ENCODE results near the gene POC1A. TPM values are rescaled to one million over a fixed set of nuclear protein-coding genes. Genes with fewer than 3 reads are reported as not detected.
A peak's percentile ranks its signal among the peaks of the same experiment; 100 is the strongest.

The POC1A gene
- total RNA-seq, 4 donors from 2014 or later = 0.84 to 3.1 (median 2.4) TPM

GRCh38 chr3:52195823-52196331 is 41.7 kb upstream of the POC1A start:
- H3K27me3 ChIP-seq = no peaks in the 10 kb centered on the region
- no peaks in the 10 kb centered on the region for H3K9me3 ChIP-seq
- TF ChIP-seq POLR2A (IDR thresholded peaks at IDR 0.05) (no peak), EP300 (IDR thresholded peaks at IDR 0.05) (peak in 1 of 2 donors; percentile 62), CTCF (IDR thresholded peaks at IDR 0.05) (no peak)
- H3K36me3 ChIP-seq = no peaks in the 10 kb centered on the region
- H3K4me1 ChIP-seq = peaks cover 0 to 71% (median 34%) of the 10 kb centered on the region in 4 donors
- DNase-seq (ENCODE audit: low spot score in 2 of 2) = peak in 1 of 2 donors; percentile 60
- H3K27ac ChIP-seq = peak overlapping the region in 3 of 4 donors; percentile 81 to 90 (median 86)
- 50 to 56% methylated on average over 10 of the region's 10 CpGs for WGBS, 2 donors
- no peak overlapping the region for H3K4me3 ChIP-seq

GRCh38 chr3:52195291-52195597 is 41.0 kb upstream of the POC1A start:
- Histone ChIP-seq H3K27ac (peak overlapping the region in 3 of 4 donors; percentile 81 to 90 (median 86)), H3K27me3 (no peaks in the 10 kb centered on the region), H3K9me3 (no peaks in the 10 kb centered on the region), H3K4me1 (peaks cover 0 to 71% (median 39%) of the 10 kb centered on the region in 4 donors), H3K4me3 (no peak overlapping the region), H3K36me3 (no peaks in the 10 kb centered on the region)
- TF ChIP-seq EP300 (IDR thresholded peaks at IDR 0.05) = no peak
- TF ChIP-seq CTCF (IDR thresholded peaks at IDR 0.05) = no peak
- TF ChIP-seq POLR2A (IDR thresholded peaks at IDR 0.05) = no peak
- WGBS, 2 donors = 82 to 93% methylated on average over 3 of the region's 3 CpGs
- DNase-seq (ENCODE audit: low spot score in 2 of 2) = no peak

- peaks cover 0 to 71% (median 44%) of the 10 kb centered on the region in 4 donors for H3K4me1 ChIP-seq
These were observed 40.5 kb upstream of the POC1A start for GRCh38 chr3:52194485-52195290.

GRCh38 chr3:52193065-52193464 is 38.8 kb upstream of the POC1A start:
- Histone ChIP-seq H3K27me3 (no peaks in the 10 kb centered on the region), H3K9me3 (no peaks in the 10 kb centered on the region), H3K27ac (no peak overlapping the region), H3K4me3 (no peak overlapping the region), H3K4me1 (peaks cover 0 to 66% (median 35%) of the 10 kb centered on the region in 4 donors), H3K36me3 (no peaks in the 10 kb centered on the region)
- WGBS, 2 donors = 79 to 83% methylated on average over 18 of the region's 18 CpGs
- TF ChIP-seq EP300 (IDR thresholded peaks at IDR 0.05) = no peak
- no peak for TF ChIP-seq POLR2A (IDR thresholded peaks at IDR 0.05)
- no peak for TF ChIP-seq CTCF (IDR thresholded peaks at IDR 0.05)
- no peak for DNase-seq (ENCODE audit: low spot score in 2 of 2)

More at GRCh38 chr3:52194485-52195290, 40.5 kb upstream of the POC1A start:
- no peaks in the 10 kb centered on the region for H3K27me3 ChIP-seq
- DNase-seq (ENCODE audit: low spot score in 2 of 2) = no peak
- WGBS, 2 donors = 78 to 83% methylated on average over 14 of the region's 14 CpGs
- no peak overlapping the region for H3K4me3 ChIP-seq
- H3K36me3 ChIP-seq = no peaks in the 10 kb centered on the region
- TF ChIP-seq EP300 (IDR thresholded peaks at IDR 0.05) (no peak), CTCF (IDR thresholded peaks at IDR 0.05) (no peak), POLR2A (IDR thresholded peaks at IDR 0.05) (no peak)
- H3K9me3 ChIP-seq = no peaks in the 10 kb centered on the region
- H3K27ac ChIP-seq = no peak overlapping the region

- Histone ChIP-seq H3K9me3 (no peaks in the 10 kb centered on the region), H3K4me3 (no peak overlapping the region), H3K27ac (peak overlapping the region in 2 of 4 donors; percentile 50 to 66), H3K4me1 (peaks cover 0 to 54% (median 24%) of the 10 kb centered on the region in 4 donors), H3K36me3 (no peaks in the 10 kb centered on the region), H3K27me3 (no peaks in the 10 kb centered on the region)
- no peak for DNase-seq (ENCODE audit: low spot score in 2 of 2)
- TF ChIP-seq CTCF (IDR thresholded peaks at IDR 0.05) = no peak
- TF ChIP-seq EP300 (IDR thresholded peaks at IDR 0.05) = no peak
- TF ChIP-seq POLR2A (IDR thresholded peaks at IDR 0.05) = no peak
- 80 to 96% methylated on average over 4 of the region's 4 CpGs for WGBS, 2 donors
These were observed 37.4 kb upstream of the POC1A start for GRCh38 chr3:52191663-52192062.
